PC-3 (cell line): ENCODE measurements around the gene GABRA4. TPM values are rescaled to one million over a fixed set of nuclear protein-coding genes. Genes with fewer than 3 reads are reported as not detected.

Experiments used
- ATAC-seq: fragments of 200-7000 bp; cut with Tn5 transposase; 2 replicates; pipeline ENCODE4 v1.9.1; 2020; ENCODE audit warnings: mild to moderate bottlenecking, moderate library complexity
- BruUV-seq: library from RNA; stranded (reverse); fragments of 400-500 nt; replicated peaks from 2 replicates; lab custom pipeline; 2021; lab: Mats Ljungman, UMichigan
- CTCF ChIA-PET: fragments of 300-600 bp; sonication (Branson Sonifier 250); formaldehyde crosslinking; loops from one replicate; lab custom pipeline; 2022; ENCODE audit warnings: antibody characterized with exemption; lab: Charles Lee
- POLR2A ChIA-PET: fragments of 300-600 bp; sonication (Branson Sonifier 250); formaldehyde crosslinking; loops from one replicate; lab custom pipeline; 2022; ENCODE audit warnings: antibody characterized with exemption; ENCODE audit not compliant: unreplicated experiment; lab: Charles Lee
- DNase-seq: peaks from one replicate; pipeline ENCODE4 v3.0.0-alpha.2; 2015
- H2AFZ ChIP-seq: fragments of 300-600 bp; sonication (generic); 2 replicates; pipeline ENCODE4 v1.6.0; 2016; ENCODE audit warnings: antibody characterized with exemption, low read length
- H3F3A ChIP-seq: fragments of 300-600 bp; sonication (generic); one replicate; pipeline ENCODE4 v1.6.0; 2017; ENCODE audit warnings: antibody characterized with exemption, low read length, control low read depth, mild to moderate bottlenecking; ENCODE audit not compliant: unreplicated experiment
- H3K27ac ChIP-seq: fragments of 300-600 bp; sonication (generic); 2 replicates; pipeline ENCODE4 v1.5.1; 2016; ENCODE audit warnings: mild to moderate bottlenecking, low read length
- H3K27me3 ChIP-seq: fragments of 300-600 bp; sonication (generic); 2 replicates; pipeline ENCODE4 v1.6.1; 2016; ENCODE audit warnings: low read length, mixed read lengths
- H3K36me3 ChIP-seq: fragments of 300-600 bp; sonication (generic); 2 replicates; pipeline ENCODE4 v1.6.1; 2016; ENCODE audit warnings: low read depth, mixed run types, low read length, mixed read lengths
- H3K4me1 ChIP-seq: fragments of 300-600 bp; sonication (generic); 2 replicates; pipeline ENCODE4 v1.5.1; 2016; ENCODE audit warnings: low read length; ENCODE audit not compliant: insufficient read depth
- H3K4me2 ChIP-seq: fragments of 300-600 bp; sonication (generic); 2 replicates; pipeline ENCODE4 v1.6.0; 2016; ENCODE audit warnings: low read length
- H3K4me3 ChIP-seq: fragments of 300-600 bp; sonication (generic); 2 replicates; pipeline ENCODE4 v1.5.1; 2016; ENCODE audit warnings: mild to moderate bottlenecking, low read length, mixed read lengths
- H3K79me2 ChIP-seq: fragments of 300-600 bp; sonication (generic); 2 replicates; pipeline ENCODE4 v1.6.1; 2017; ENCODE audit warnings: low read length, mixed read lengths
- H3K9ac ChIP-seq: fragments of 300-600 bp; sonication (generic); 2 replicates; pipeline ENCODE4 v1.6.0; 2016; ENCODE audit warnings: mild to moderate bottlenecking, low read length
- H3K9me2 ChIP-seq: fragments of 300-600 bp; sonication (generic); replicated peaks from 2 replicates; pipeline ENCODE4 v1.6.1; 2016; ENCODE audit warnings: mixed run types, low read length, mixed read lengths
- H3K9me3 ChIP-seq: fragments of 300-600 bp; sonication (generic); 2 replicates; pipeline ENCODE4 v1.6.1; 2016; ENCODE audit warnings: low read length, mixed read lengths
- H4K20me1 ChIP-seq: fragments of 300-600 bp; sonication (generic); 2 replicates; pipeline ENCODE4 v1.6.1; 2016; ENCODE audit warnings: low read length, mixed read lengths
- EZH2 ChIP-seq: fragments of 300-600 bp; sonication (generic); IDR thresholded peaks from one replicate; pipeline ENCODE4 v1.6.1; 2017; ENCODE audit warnings: antibody characterized with exemption, mild to moderate bottlenecking, low read length; ENCODE audit not compliant: unreplicated experiment
- EZH2phosphoT487 ChIP-seq: fragments of 300-600 bp; sonication (generic); IDR thresholded peaks from 2 replicates; pipeline ENCODE4 v1.6.1; 2018; ENCODE audit warnings: mild to moderate bottlenecking, antibody characterized with exemption, low read length, borderline replicate concordance
- intact Hi-C: fragments of 100-400 bp; cut with micrococcal nuclease; formaldehyde crosslinking; loops from 2 replicates; pipeline ENCODE4 v1.9.0; 2023
- total RNA-seq: library from RNA; depleted of rRNA; stranded (reverse); fragments of >200 nt; gene quantifications from 2 replicates; pipeline ENCODE4 v1.2.3, GENCODE V29; 2014
- TF ChIP-seq, protein P1 (sequence below): fragments of 300-600 bp; sonication (generic); conservative IDR thresholded peaks from 2 replicates; pipeline ENCODE4 v1.5.1; 2017; ENCODE audit warnings: antibody characterized with exemption, low read depth, mild to moderate bottlenecking, low read length

Gene GABRA4
- total RNA-seq, 1 experiment from 2014 or later: not detected

DNA sequence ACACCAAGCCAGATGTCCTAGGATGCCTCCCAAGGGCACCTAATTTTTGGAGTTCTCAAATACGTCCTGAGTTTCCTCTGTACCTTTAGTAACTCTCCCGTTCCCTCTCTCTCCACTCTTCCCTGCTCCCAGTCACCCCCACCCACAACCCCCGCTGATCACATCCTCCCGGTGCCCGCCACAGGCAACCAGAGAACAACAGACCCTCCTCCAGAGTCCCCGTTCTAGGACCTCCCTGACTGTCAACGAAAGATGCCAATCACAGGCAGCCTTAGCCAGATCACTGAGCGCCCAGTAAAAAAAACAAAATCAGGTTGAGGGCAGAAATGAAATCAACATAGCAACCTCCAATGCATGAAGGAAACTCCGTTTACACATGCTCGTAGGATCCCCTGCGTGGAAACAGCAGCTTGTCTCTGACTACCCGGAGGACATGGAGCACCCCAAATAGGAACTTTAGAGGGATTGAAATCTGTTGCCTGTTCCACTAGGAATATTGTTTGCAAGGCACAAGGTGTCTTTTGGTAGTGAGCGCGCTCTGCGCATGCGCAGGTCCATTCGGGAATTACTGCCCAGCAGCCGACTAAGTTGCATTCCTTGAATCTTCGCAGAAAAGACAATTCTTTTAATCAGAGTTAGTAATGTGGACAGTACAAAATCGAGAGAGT is 37.8 kb upstream of the GABRA4 start, which contains the start of gene GABRB1:
TSS of gene GABRB1 (plus strand) at position 557 of the 668 bp plus-strand sequence.
- H3F3A ChIP-seq: no peaks in the 10 kb centered on the region
- H3K27ac ChIP-seq: no peak within 1 kb of the TSS
- BruUV-seq: no TSS peak
- H3K36me3 ChIP-seq: no peaks in the 10 kb centered on the region
- H3K4me3 ChIP-seq: no peak within 1 kb of the TSS
- no peaks in the 10 kb centered on the region for H3K9me2 ChIP-seq
- no peak for TF ChIP-seq EZH2
- TF ChIP-seq, protein P1, sequence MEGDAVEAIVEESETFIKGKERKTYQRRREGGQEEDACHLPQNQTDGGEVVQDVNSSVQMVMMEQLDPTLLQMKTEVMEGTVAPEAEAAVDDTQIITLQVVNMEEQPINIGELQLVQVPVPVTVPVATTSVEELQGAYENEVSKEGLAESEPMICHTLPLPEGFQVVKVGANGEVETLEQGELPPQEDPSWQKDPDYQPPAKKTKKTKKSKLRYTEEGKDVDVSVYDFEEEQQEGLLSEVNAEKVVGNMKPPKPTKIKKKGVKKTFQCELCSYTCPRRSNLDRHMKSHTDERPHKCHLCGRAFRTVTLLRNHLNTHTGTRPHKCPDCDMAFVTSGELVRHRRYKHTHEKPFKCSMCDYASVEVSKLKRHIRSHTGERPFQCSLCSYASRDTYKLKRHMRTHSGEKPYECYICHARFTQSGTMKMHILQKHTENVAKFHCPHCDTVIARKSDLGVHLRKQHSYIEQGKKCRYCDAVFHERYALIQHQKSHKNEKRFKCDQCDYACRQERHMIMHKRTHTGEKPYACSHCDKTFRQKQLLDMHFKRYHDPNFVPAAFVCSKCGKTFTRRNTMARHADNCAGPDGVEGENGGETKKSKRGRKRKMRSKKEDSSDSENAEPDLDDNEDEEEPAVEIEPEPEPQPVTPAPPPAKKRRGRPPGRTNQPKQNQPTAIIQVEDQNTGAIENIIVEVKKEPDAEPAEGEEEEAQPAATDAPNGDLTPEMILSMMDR: no peak
- no peak for TF ChIP-seq EZH2phosphoT487
- H3K4me1 ChIP-seq: no peaks in the 10 kb centered on the region
- DNase-seq: no peak
- intact Hi-C loops: no loop called here
- no peak within 1 kb of the TSS for H3K4me2 ChIP-seq
- H4K20me1 ChIP-seq: no peaks in the 10 kb centered on the region
- H3K9me3 ChIP-seq: no peaks in the 10 kb centered on the region
- POLR2A ChIA-PET: no interaction called here
- H3K9ac ChIP-seq: no peak within 1 kb of the TSS
- no peaks in the 10 kb centered on the region for H3K79me2 ChIP-seq
- CTCF ChIA-PET: no interaction called here
- ATAC-seq: no peak
- H2AFZ ChIP-seq: no peak within 1 kb of the TSS
- H3K27me3 ChIP-seq: peaks cover 34% of the 10 kb centered on the region

DNA sequence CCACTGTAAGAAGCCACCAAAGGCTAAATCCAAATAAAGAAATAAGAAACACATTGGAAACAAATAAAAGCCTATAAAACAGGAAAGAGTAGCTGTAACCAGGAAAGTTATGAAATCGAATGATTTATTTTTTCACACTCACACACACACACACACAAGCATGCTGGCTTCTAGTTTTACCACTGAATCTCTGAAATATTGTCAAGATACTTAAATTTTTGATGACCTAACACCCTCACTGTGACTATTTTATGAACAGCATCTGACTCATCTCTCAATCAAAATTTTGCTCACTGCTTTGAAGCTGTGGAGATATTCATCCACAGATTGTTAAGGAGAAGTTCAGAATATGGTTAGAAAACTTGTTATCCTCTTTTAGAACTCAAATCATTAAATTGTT is 24.1 kb upstream of the GABRA4 start:
- TF ChIP-seq, protein P1: no peak
- TF ChIP-seq EZH2 (no peak), EZH2phosphoT487 (no peak)
- DNase-seq (no peak), ATAC-seq (no peak)
- intact Hi-C loops: no loop called here
- no peaks in the 10 kb centered on the region for H3K9me3 ChIP-seq
- H3K27ac ChIP-seq: no peak overlapping the region
- ChIA-PET CTCF (no interaction called here), POLR2A (no interaction called here)
- H3K9me2 ChIP-seq: no peaks in the 10 kb centered on the region
- no TSS peak for BruUV-seq
- no peak overlapping the region for H2AFZ ChIP-seq
- H3F3A ChIP-seq: no peaks in the 10 kb centered on the region
- no peaks in the 10 kb centered on the region for H4K20me1 ChIP-seq
- H3K4me3 ChIP-seq: no peak overlapping the region
- peaks cover under 1% of the 10 kb centered on the region; the same call in 1 of the 2 replicates for H3K27me3 ChIP-seq
- H3K9ac ChIP-seq: no peak overlapping the region
- no peaks in the 10 kb centered on the region for H3K4me1 ChIP-seq
- H3K79me2 ChIP-seq: no peaks in the 10 kb centered on the region
- H3K36me3 ChIP-seq: no peaks in the 10 kb centered on the region
- no peak overlapping the region for H3K4me2 ChIP-seq

DNA sequence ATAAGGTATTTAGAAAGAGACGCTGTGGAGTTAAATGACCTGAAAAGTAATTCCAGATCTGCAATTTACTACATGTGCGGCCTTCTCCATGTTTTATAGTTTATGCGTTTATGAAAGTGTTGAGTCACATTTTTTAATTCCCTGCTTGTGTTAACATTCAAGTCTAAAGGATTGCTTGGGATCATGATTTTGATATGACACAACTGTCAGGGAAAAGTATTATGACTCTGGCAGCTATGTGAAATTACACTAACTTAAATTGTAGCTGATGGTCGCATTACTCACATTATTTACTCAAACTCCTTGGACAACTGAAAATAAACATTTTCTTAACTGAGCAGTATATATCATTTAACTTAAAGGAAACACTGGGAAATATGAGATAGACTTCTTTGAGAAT is 23.7 kb upstream of the GABRA4 start:
- intact Hi-C loops: no loop called here
- no peaks in the 10 kb centered on the region for H3K9me3 ChIP-seq
- ATAC-seq (no peak), DNase-seq (peak; percentile 3)
- H3K4me1 ChIP-seq: no peaks in the 10 kb centered on the region
- no peaks in the 10 kb centered on the region for H3K36me3 ChIP-seq
- H3K79me2 ChIP-seq: no peaks in the 10 kb centered on the region
- ChIA-PET POLR2A (no interaction called here), CTCF (no interaction called here)
- no peak overlapping the region for H3K4me3 ChIP-seq
- no peaks in the 10 kb centered on the region for H4K20me1 ChIP-seq
- BruUV-seq: no TSS peak
- no peak for TF ChIP-seq EZH2phosphoT487
- no peak for TF ChIP-seq EZH2
- TF ChIP-seq, protein P1: no peak
- no peaks in the 10 kb centered on the region for H3K27me3 ChIP-seq
- H3F3A ChIP-seq: no peaks in the 10 kb centered on the region
- no peak overlapping the region for H3K9ac ChIP-seq
- H3K9me2 ChIP-seq: no peaks in the 10 kb centered on the region
- H2AFZ ChIP-seq: no peak overlapping the region
- H3K27ac ChIP-seq: no peak overlapping the region
- H3K4me2 ChIP-seq: no peak overlapping the region
